Superior temporal gyrus (tissue), 1 donor: ENCODE measurements around the gene HLF.

Experiments
- DNase-seq: peaks from one replicate; pipeline ENCODE4 v3.0.0-alpha.2; 2016; ENCODE audit errors: extremely low spot score

The HLF gene

GRCh38 chr17:55308613-55309391, 44.0 kb downstream of the HLF start:
- DNase-seq: no peak

- no peak for DNase-seq
Observed at GRCh38 chr17:55311767-55312375, 47.1 kb downstream of the HLF start.

- no peak for DNase-seq
Observed at GRCh38 chr17:55312852-55313251, 48.1 kb downstream of the HLF start.

GRCh38 chr17:55314061-55314783, 49.5 kb downstream of the HLF start:
- DNase-seq: peak; percentile 20

GRCh38 chr17:55314784-55315491, 50.2 kb downstream of the HLF start:
- DNase-seq: peak; percentile 44

- DNase-seq: no peak
Observed at GRCh38 chr17:55316499-55316898, 51.7 kb downstream of the HLF start.

GRCh38 chr17:55317284-55317683, 52.5 kb downstream of the HLF start:
- no peak for DNase-seq

GRCh38 chr17:55318081-55318480, 53.3 kb downstream of the HLF start:
- DNase-seq: no peak

GRCh38 chr17:55318715-55319487, 54.1 kb downstream of the HLF start:
- no peak for DNase-seq

- DNase-seq: no peak
Observed at GRCh38 chr17:55319933-55320593, 55.3 kb downstream of the HLF start.

GRCh38 chr17:55320594-55321426, 56.0 kb downstream of the HLF start:
- DNase-seq: no peak

- DNase-seq: no peak
Observed at GRCh38 chr17:55321427-55322060, 56.8 kb downstream of the HLF start.

- DNase-seq: no peak
Observed at GRCh38 chr17:55322453-55322985, 57.8 kb downstream of the HLF start.

- DNase-seq: no peak
Observed at GRCh38 chr17:55323518-55324295, 58.9 kb downstream of the HLF start.

- no peak for DNase-seq
Observed at GRCh38 chr17:55324296-55324978, 59.7 kb downstream of the HLF start.

- DNase-seq: no peak
Observed at GRCh38 chr17:55325406-55325805, 60.6 kb downstream of the HLF start.

GRCh38 chr17:55326030-55326429, 61.3 kb downstream of the HLF start:
- no peak for DNase-seq
